Activated T-helper 9 cell treated with anti-CD3 and anti-CD28 coated beads, Interleukin-2, amount 50 U/mL, for 16 hours (primary cell): ENCODE results near the gene AMN1.
"Not testable (repeated sequence)": the region's sequence is repeated elsewhere in the genome, so short reads cannot be mapped to it uniquely, and the experiment has no call there.

ENCODE experiments used
- DNase-seq: peaks from one replicate; pipeline ENCODE4 v3.0.0-alpha.2; 2020; ENCODE audit warnings: low read depth

The AMN1 gene

GRCh38 chr12:31728917-31729640 is at the start of gene AMN1:
Gene AMN1 (minus strand): TSS chr12:31729021. CDS start chr12:31729008, 13 bp downstream.
- DNase-seq, result peak; percentile 98

- no peak for DNase-seq
Observed at GRCh38 chr12:31773867-31774266, 45.0 kb upstream of the AMN1 start.

GRCh38 chr12:31773223-31773750 is 44.5 kb upstream of the AMN1 start:
- DNase-seq, result no peak

DNA sequence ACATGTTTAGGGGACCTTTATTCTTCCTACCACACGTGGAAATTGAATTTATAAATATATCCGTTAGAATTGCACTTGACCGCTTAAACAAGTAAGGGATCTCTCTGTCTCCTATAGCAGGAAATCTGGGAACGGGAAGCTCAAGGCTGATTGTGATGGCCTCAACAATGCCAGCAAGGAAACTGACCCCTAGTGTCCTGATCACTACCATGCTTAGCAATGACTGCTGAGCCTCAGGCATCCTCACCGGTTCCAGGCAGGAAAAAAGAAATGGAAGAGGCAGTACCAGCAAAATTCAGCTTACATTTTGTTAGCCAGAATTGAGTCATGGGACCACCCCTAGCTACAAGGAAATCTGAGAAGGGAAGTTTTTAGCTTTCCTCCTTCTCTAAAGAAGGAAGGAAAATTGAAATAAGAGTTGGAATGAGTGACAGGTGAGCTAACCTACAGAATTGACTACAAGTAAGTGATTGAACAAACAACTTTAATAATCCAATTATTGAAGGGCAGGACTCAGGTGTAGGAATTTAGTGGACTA is 43.9 kb upstream of the AMN1 start:
- DNase-seq, result no peak

DNA sequence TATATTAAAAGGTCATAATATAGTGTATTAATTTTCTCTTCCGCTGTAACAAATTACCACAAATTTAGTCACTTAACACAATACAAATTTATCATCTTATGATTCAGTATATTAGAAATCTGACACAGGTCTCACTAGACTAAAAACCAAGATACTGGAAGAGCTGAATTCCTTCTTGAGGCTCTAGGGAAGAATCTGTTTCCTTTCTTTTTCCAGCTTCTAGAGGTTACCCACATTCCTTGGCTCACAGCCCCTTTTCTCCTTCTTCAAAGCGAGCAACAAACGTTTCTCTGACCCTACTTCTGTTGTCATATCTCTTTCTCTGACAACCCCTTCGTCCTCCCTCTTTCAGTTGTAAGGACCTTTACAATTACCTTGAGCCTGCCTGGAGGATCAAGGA is 43.4 kb upstream of the AMN1 start:
- no peak for DNase-seq

DNA sequence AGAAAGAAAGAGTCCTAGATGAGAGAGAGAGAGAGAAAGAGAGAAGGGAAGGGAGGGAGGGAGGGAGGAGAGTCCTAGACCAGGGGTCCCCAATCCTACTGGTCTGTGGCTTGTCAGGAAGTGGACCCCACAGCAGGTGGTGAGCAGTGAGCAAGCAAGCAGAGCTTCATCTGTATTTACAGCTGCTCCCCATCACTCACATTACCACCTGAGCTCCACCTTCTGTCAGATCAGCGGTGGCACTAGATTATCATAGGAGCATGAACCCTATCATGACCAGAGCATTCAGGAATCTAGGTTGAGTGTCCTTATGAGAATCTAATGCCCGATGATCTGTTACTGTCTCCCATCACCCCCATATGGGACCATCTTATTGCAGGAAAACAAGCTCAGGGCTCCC is 39.2 kb upstream of the AMN1 start:
- no peak for DNase-seq

DNA sequence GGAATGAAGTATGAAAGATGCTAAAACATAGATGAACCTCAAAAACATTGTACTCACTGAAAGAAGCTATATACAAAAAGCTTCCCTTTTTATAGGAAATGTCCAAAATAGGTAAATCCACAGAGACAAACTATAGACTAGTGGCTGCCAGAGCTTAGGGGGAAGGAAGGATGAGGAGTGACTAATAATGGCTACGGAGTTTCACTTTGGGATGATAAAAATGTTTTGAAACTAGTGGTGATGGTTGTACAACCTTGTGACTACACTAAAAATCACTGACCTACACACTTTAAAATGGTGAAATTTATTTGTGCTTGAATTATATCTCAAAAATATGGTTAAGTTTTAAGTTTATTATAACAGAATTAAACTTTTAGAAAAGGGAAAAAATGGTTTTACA is 37.1 kb upstream of the AMN1 start:
- DNase-seq, result no peak

- no peak for DNase-seq
Observed at GRCh38 chr12:31759632-31760459, 31.0 kb upstream of the AMN1 start.

GRCh38 chr12:31758297-31758696 is 29.5 kb upstream of the AMN1 start:
- DNase-seq, result not testable (repeated sequence)

- no peak for DNase-seq
Observed at GRCh38 chr12:31756977-31757420, 28.2 kb upstream of the AMN1 start.

DNA sequence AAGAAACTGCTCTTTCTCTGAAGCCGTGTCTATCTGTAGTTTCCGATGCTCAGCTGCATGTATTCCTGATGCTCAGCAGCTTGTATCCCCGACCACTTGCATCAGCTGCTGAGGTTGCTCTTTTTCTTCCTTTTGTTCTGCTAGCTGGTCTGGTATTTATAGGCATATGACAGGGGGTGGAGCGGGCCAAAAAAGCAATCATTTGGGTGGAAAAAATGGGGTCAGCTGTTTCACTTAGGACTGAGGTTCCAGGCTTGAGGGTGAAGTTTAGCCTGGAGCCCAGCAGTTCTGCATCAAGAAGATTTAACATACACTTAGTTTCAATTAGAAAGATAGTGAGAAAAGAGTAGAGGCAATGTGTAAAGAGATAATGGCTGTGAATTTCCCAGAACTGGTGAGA is 23.6 kb upstream of the AMN1 start:
- no peak for DNase-seq

DNA sequence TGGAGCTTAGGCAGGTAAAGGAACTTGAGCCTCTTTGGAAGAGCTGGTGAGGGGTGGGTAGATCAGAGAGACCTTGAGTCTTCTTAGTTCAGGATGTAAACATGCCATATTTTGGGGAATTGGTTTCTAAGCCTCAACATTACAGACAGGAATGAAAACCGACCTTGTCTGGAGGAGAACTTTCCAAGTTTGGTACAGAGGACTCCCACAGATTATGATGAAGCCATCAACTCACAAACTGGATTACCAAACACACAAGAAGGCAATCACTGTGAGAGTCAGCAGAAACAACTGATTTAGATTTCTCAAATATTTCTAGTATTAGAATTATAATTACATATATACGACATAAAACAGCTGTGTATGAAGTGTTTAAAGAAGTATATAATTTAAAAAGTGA is 22.3 kb upstream of the AMN1 start:
- no peak for DNase-seq

GRCh38 chr12:31750747-31751039 is 21.9 kb upstream of the AMN1 start:
- DNase-seq, result no peak

DNA sequence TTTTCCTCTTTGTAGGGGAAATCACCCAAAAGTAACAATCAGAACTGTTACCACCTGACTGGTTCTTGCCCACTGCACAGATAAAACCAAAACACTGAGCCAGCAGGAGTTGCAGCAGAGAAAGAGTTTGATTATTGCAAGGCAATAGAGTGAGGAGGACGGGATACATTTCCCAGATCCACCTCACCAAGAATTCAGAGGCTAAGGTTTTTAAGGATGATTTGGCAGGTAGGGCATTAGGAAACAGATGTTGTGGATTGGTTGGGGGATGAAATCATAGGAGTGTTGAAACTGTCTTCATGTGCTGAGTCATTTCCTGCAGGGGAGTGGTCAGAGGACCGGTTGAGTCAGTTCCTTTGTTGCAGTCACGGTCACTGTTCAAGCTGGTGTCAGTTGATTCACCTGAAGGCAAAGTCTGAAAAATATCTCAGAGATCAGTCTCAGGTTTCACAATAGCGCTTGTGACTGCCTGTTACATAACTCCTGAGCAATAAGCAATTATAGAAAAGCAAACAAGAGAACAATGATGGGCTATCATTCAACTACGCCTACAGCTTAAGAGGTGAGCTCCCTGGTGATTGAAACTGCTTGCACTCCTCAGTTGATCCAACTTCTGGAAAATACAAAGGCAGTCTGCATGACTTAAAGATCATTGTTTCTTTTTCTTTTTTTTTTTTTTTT is 20.3 kb upstream of the AMN1 start:
- DNase-seq, result peak; percentile 57

GRCh38 chr12:31745242-31745641 is 16.4 kb upstream of the AMN1 start:
- DNase-seq, result no peak

DNA sequence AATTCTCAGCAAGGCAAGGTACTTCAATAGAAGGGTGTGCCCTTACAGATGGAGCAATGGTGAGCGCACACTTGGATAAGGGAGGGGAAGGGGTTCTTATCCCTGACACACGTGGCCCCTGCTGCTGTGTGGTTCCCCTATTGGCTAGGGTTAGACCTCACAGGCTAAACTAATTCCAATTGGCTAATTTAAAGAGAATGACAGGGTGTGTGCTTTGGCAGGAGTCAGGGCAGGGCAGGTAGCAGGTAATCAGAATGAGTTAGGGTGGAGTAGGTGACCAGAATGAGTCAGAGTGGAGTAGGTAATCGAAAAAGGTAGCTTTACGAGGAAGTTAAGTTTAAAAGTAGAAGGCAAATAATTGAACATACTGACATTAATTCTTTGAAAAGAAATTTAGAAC is 15.5 kb upstream of the AMN1 start:
- DNase-seq, result not testable (repeated sequence)

GRCh38 chr12:31742891-31743290 is 14.1 kb upstream of the AMN1 start:
- DNase-seq, result no peak

GRCh38 chr12:31740628-31741027 is 11.8 kb upstream of the AMN1 start:
- no peak for DNase-seq

DNA sequence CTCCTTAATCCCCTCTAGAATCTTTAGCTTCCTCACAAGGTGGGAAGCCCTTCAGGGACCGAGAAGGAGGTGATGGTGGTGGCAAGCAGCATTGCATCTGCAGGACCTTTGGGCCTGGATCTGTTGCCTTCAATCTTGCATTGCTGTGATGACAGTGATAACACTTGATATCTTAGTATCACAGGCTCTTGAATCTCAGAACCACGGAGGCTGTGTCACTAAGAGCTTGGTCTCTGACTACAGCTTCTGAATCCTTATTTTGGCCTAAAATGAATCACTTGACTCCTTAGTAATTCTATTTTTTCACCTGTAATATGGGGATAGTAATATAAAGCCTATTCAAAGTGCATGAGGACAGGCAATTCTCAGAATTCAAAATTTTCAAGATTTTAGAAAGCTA is 8.9 kb upstream of the AMN1 start:
- no peak for DNase-seq

GRCh38 chr12:31737345-31737744 is 8.5 kb upstream of the AMN1 start:
- no peak for DNase-seq

- peak; percentile 45 for DNase-seq
Observed at GRCh38 chr12:31736472-31736871, 7.7 kb upstream of the AMN1 start.
